ENCODE results near the gene FOXP3. TPM values are rescaled to one million over a fixed set of nuclear protein-coding genes. Genes with fewer than 3 reads are reported as not detected.

The FOXP3 gene
- polyA plus RNA-seq, 1 of the 3 experiments (the other 2 are of a cell fraction): 0.12 TPM

DNA sequence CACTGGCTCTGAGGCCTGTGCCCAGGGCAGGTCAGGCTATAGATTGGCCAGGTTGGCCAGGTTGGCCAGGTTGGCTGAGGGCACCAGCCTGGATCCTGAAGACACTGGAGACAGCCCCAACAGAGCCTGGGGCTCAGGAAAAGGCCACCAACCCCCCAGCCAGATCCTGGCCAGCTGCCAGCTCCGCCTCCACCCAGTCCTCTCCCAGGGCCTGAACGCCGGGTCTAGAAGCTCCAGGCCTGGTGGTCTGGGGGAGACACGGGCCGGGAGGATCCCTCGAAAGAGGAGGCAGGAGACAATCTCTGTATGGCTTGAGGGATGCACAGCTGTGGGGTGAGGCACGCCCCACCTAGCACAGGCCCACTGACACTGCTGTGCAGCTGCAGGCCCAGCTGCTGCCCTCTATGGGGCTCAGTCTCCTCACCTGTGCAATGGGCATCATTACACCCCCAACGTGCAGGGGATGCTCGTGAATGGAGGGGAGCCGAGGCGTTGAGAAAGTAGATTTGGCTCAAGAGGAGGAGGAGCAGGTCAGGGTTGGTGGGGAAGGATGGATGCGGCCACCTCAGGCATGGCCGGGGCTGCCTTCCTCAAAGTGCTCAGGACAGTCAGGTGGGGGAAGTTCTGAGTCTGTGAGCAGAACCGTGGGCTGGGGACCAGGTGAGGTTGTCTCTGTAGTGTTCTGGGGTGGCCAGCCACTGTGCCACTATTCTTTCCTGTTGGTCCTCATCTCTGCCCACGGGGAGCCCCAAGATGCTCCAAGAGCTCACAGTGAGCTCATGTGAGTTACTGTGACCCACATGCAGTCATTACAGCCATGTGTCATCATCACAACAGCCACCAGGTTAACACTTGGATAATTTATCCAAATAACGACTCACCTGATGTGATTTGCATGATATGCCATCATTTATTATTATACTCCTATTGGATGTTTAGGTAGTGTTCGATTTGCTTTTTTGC lies 28.2 kb upstream of the FOXP3 start:
- POLR2A ChIA-PET: no interaction called here
- CTCF ChIA-PET: interaction anchor here (0.6 to 2.2 kb wide), 8 partner anchors 8 to 547 kb away, joined by 3 to 9 read pairs (median 3); no protein-coding TSS in a partner anchor

More for the DNA sequence above, 28.2 kb upstream of the FOXP3 start:
- TF ChIP-seq MXI1 (IDR thresholded peaks at IDR 0.05; ENCODE audit: low read depth, low read length) (no peak), MEF2A (IDR thresholded peaks at IDR 0.05; ENCODE audit: borderline replicate concordance, low read depth) (no peak), USF1 (IDR thresholded peaks at IDR 0.05; ENCODE audit: borderline replicate concordance, low read depth) (no peak), RAD21 (IDR thresholded peaks at IDR 0.05; ENCODE audit: low read length) (no peak), EP300 (IDR thresholded peaks at IDR 0.05; ENCODE audit: borderline replicate concordance in 1 of 2, low read depth in 1 of 2, low read length in 1 of 2) (no peak), ZBTB33 (IDR thresholded peaks at IDR 0.05; ENCODE audit: borderline replicate concordance, low read depth) (no peak), FOXM1 (IDR thresholded peaks at IDR 0.05; ENCODE audit: low read depth) (no peak), IRF3 (IDR thresholded peaks at IDR 0.05; ENCODE audit: low read depth, low read length) (no peak), TEAD4 (IDR thresholded peaks at IDR 0.05; ENCODE audit: borderline replicate concordance, insufficient read depth) (no peak)
- TF ChIP-seq, protein P1, sequence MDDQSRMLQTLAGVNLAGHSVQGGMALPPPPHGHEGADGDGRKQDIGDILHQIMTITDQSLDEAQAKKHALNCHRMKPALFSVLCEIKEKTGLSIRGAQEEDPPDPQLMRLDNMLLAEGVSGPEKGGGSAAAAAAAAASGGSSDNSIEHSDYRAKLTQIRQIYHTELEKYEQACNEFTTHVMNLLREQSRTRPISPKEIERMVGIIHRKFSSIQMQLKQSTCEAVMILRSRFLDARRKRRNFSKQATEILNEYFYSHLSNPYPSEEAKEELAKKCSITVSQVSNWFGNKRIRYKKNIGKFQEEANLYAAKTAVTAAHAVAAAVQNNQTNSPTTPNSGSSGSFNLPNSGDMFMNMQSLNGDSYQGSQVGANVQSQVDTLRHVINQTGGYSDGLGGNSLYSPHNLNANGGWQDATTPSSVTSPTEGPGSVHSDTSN (IDR thresholded peaks at IDR 0.05): no peak
- H3F3A ChIP-seq (replicated peaks; ENCODE audit: insufficient read depth): no peaks in the 10 kb centered on the region
- peaks cover 23% of the 10 kb centered on the region; the same call in 1 of the 2 replicates for H3K27me3 ChIP-seq (ENCODE audit: insufficient read depth)
- no peaks in the 10 kb centered on the region for H3K36me3 ChIP-seq (replicated peaks in 1 of 2; ENCODE audit: control insufficient read depth in 1 of 2, insufficient read depth in 2 of 2, low read length in 1 of 2)
- H3K9me3 ChIP-seq: no peaks in the 10 kb centered on the region
- 26% methylated on average over 10 of the region's 17 CpGs for WGBS (ENCODE audit: low lambda C conversion rate)
- H3K9me2 ChIP-seq: no peaks in the 10 kb centered on the region
- H3K9ac ChIP-seq: no peak overlapping the region
- H3K4me3 ChIP-seq (ENCODE audit: low read depth in 2 of 2, low read length in 1 of 2): no peak overlapping the region
- H3K27ac ChIP-seq (ENCODE audit: low read depth in 2 of 2, low read length in 1 of 2): no peak overlapping the region
- DNase-seq: no peak
- no peak overlapping the region for H2AFZ ChIP-seq (ENCODE audit: low read depth)
- no peak overlapping the region for H3K4me2 ChIP-seq
- no peaks in the 10 kb centered on the region for H4K20me1 ChIP-seq (ENCODE audit: insufficient read depth)
- H3K79me2 ChIP-seq (ENCODE audit: insufficient read depth): no peaks in the 10 kb centered on the region
- no peaks in the 10 kb centered on the region for H3K4me1 ChIP-seq (ENCODE audit: control insufficient read depth in 1 of 2, insufficient read depth in 2 of 2, low read depth in 1 of 2, low read length in 1 of 2)

Data from SK-N-SH (cell line).